Neutrophil (primary cell): Measurements from ENCODE around the gene PUM1.

Experiments
- H3K27ac ChIP-seq: fragments of 200-600 bp; sonication (generic); 2 replicates; pipeline ENCODE4 v1.5.1; 2016; ENCODE audit warnings: mild to moderate bottlenecking, moderate library complexity
- H3K27me3 ChIP-seq: fragments of 200-600 bp; sonication (generic); 2 replicates; pipeline ENCODE4 v1.6.0; 2016; ENCODE audit warnings: mild to moderate bottlenecking
- H3K36me3 ChIP-seq: fragments of 200-600 bp; sonication (generic); 2 replicates; pipeline ENCODE4 v1.5.1; 2017
- H3K4me1 ChIP-seq, 2 experiments: fragments of 200-600 bp in 1 of 2; sonication (generic) in 1 of 2; 1 replicate in 1 of 2; 2 replicates in 1 of 2; pipeline versions ENCODE4 v1.5.1 to v1.6.1; 2013 to 2016; ENCODE audit warnings: low read depth in 1 of 2, low read length in 1 of 2, mild to moderate bottlenecking in 1 of 2, moderate library complexity in 1 of 2; ENCODE audit not compliant: control insufficient read depth in 1 of 2, insufficient read depth in 1 of 2
- H3K4me3 ChIP-seq, 2 experiments: fragments of 200-600 bp in 1 of 2; sonication (generic) in 1 of 2; 1 replicate in 1 of 2; 2 replicates in 1 of 2; pipeline ENCODE4 v1.5.1; 2013 to 2016; ENCODE audit warnings: low read depth in 1 of 2, low read length in 1 of 2, mild to moderate bottlenecking in 1 of 2, moderate library complexity in 1 of 2
- H3K9me3 ChIP-seq: fragments of 200-600 bp; sonication (generic); 2 replicates; pipeline ENCODE4 v1.5.1; 2016
- CTCF ChIP-seq: fragments of 200-600 bp; sonication (generic); IDR thresholded peaks from 2 replicates; pipeline ENCODE4 v1.5.1; 2016; ENCODE audit warnings: antibody characterized with exemption

The PUM1 gene

GRCh38 chr1:30927448-30927847, 138.1 kb downstream of the PUM1 start:
- H3K36me3 ChIP-seq: peaks cover 16% of the 10 kb centered on the region
- no peak overlapping the region for H3K4me3 ChIP-seq
- H3K4me1 ChIP-seq: no peaks in the 10 kb centered on the region
- no peaks in the 10 kb centered on the region for H3K27me3 ChIP-seq
- H3K27ac ChIP-seq: no peak overlapping the region
- no peak for TF ChIP-seq CTCF
- no peaks in the 10 kb centered on the region for H3K9me3 ChIP-seq

GRCh38 chr1:30923597-30923996, 141.9 kb downstream of the PUM1 start:
- Histone ChIP-seq H3K9me3 (no peaks in the 10 kb centered on the region), H3K4me1 (peaks cover 4 to 7% of the 10 kb centered on the region in 2 experiments), H3K27me3 (peaks cover 22% of the 10 kb centered on the region), H3K36me3 (no peaks in the 10 kb centered on the region), H3K27ac (no peak overlapping the region), H3K4me3 (no peak overlapping the region)
- TF ChIP-seq CTCF: no peak

- peaks cover 22% of the 10 kb centered on the region for H3K27me3 ChIP-seq
- H3K4me1 ChIP-seq: peaks cover 4 to 7% of the 10 kb centered on the region in 2 experiments
- H3K4me3 ChIP-seq: no peak overlapping the region
- no peak overlapping the region for H3K27ac ChIP-seq
- H3K9me3 ChIP-seq: no peaks in the 10 kb centered on the region
- TF ChIP-seq CTCF: no peak
- H3K36me3 ChIP-seq: no peaks in the 10 kb centered on the region
These were observed 144.7 kb downstream of the PUM1 start for GRCh38 chr1:30920827-30921226.

GRCh38 chr1:30919025-30919881, 146.3 kb downstream of the PUM1 start:
- no peak overlapping the region for H3K4me3 ChIP-seq
- no peaks in the 10 kb centered on the region for H3K36me3 ChIP-seq
- no peak overlapping the region for H3K27ac ChIP-seq
- TF ChIP-seq CTCF: no peak
- no peaks in the 10 kb centered on the region for H3K9me3 ChIP-seq
- H3K27me3 ChIP-seq: peaks cover 22% of the 10 kb centered on the region
- H3K4me1 ChIP-seq: peaks cover 4 to 7% of the 10 kb centered on the region in 2 experiments

- H3K4me1 ChIP-seq: peaks cover 27 to 32% of the 10 kb centered on the region in 2 experiments
- H3K27me3 ChIP-seq: peaks cover 21% of the 10 kb centered on the region
- H3K36me3 ChIP-seq: no peaks in the 10 kb centered on the region
- H3K4me3 ChIP-seq: no peak overlapping the region
- TF ChIP-seq CTCF: no peak
- H3K27ac ChIP-seq: no peak overlapping the region
- no peaks in the 10 kb centered on the region for H3K9me3 ChIP-seq
These were observed 149.2 kb downstream of the PUM1 start for GRCh38 chr1:30916296-30916695.
